HEK293 (cell line): ENCODE results near the gene CCDC51.

Experiments used
- CTCF ChIP-seq: fragments of 450-650 bp; formaldehyde crosslinking; IDR thresholded peaks from 2 replicates; pipeline ENCODE4 v1.5.1; 2016; ENCODE audit warnings: missing biosample characterization, missing genetic modification characterization
- REST ChIP-seq: fragments of 450-650 bp; formaldehyde crosslinking; IDR thresholded peaks from 2 replicates; pipeline ENCODE4 v1.5.1; 2016; ENCODE audit warnings: missing biosample characterization, missing genetic modification characterization
- SCRT2 ChIP-seq: fragments of 450-650 bp; formaldehyde crosslinking; IDR thresholded peaks from 2 replicates; pipeline ENCODE4 v1.5.1; 2016; ENCODE audit warnings: missing biosample characterization, missing genetic modification characterization
- ZBTB8A ChIP-seq: fragments of 450-650 bp; formaldehyde crosslinking; IDR thresholded peaks from 2 replicates; pipeline ENCODE4 v1.5.1; 2016; ENCODE audit warnings: missing biosample characterization, missing genetic modification characterization
- ZNF239 ChIP-seq: fragments of 450-650 bp; formaldehyde crosslinking; IDR thresholded peaks from 2 replicates; pipeline ENCODE4 v1.5.1; 2016; ENCODE audit warnings: missing biosample characterization, missing genetic modification characterization
- ZNF416 ChIP-seq: fragments of 450-650 bp; formaldehyde crosslinking; IDR thresholded peaks from 2 replicates; pipeline ENCODE4 v1.5.1; 2016; ENCODE audit warnings: missing biosample characterization, missing genetic modification characterization
- ZNF501 ChIP-seq: fragments of 450-650 bp; formaldehyde crosslinking; IDR thresholded peaks from 2 replicates; pipeline ENCODE4 v1.5.1; 2016; ENCODE audit warnings: missing biosample characterization, missing genetic modification characterization
- ZNF560 ChIP-seq: fragments of 450-650 bp; formaldehyde crosslinking; IDR thresholded peaks from 2 replicates; pipeline ENCODE4 v1.5.1; 2017; ENCODE audit warnings: missing biosample characterization, missing genetic modification characterization, borderline replicate concordance
- TF ChIP-seq, protein P1 (sequence below): fragments of 450-650 bp; formaldehyde crosslinking; IDR thresholded peaks from 2 replicates; pipeline ENCODE4 v1.5.1; 2016; ENCODE audit warnings: missing biosample characterization, missing genetic modification characterization
- TF ChIP-seq, protein P2 (sequence below): fragments of 450-650 bp; formaldehyde crosslinking; IDR thresholded peaks from 2 replicates; pipeline ENCODE4 v1.5.1; 2017; ENCODE audit warnings: missing biosample characterization, missing genetic modification characterization

- no peak for TF ChIP-seq ZNF416 (tag by site-specific recombination)
- TF ChIP-seq, protein P1, sequence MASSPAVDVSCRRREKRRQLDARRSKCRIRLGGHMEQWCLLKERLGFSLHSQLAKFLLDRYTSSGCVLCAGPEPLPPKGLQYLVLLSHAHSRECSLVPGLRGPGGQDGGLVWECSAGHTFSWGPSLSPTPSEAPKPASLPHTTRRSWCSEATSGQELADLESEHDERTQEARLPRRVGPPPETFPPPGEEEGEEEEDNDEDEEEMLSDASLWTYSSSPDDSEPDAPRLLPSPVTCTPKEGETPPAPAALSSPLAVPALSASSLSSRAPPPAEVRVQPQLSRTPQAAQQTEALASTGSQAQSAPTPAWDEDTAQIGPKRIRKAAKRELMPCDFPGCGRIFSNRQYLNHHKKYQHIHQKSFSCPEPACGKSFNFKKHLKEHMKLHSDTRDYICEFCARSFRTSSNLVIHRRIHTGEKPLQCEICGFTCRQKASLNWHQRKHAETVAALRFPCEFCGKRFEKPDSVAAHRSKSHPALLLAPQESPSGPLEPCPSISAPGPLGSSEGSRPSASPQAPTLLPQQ (tag by site-specific recombination): no peak
- TF ChIP-seq ZBTB8A: no peak
- TF ChIP-seq CTCF (tag by site-specific recombination): no peak
- TF ChIP-seq, protein P2, sequence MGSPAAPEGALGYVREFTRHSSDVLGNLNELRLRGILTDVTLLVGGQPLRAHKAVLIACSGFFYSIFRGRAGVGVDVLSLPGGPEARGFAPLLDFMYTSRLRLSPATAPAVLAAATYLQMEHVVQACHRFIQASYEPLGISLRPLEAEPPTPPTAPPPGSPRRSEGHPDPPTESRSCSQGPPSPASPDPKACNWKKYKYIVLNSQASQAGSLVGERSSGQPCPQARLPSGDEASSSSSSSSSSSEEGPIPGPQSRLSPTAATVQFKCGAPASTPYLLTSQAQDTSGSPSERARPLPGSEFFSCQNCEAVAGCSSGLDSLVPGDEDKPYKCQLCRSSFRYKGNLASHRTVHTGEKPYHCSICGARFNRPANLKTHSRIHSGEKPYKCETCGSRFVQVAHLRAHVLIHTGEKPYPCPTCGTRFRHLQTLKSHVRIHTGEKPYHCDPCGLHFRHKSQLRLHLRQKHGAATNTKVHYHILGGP (tag by site-specific recombination): no peak
- TF ChIP-seq SCRT2 (tag by site-specific recombination): no peak
- no peak for TF ChIP-seq ZNF239 (tag by site-specific recombination)
- no peak for TF ChIP-seq REST (tag by site-specific recombination)
- TF ChIP-seq ZNF501: no peak
- TF ChIP-seq ZNF560 (tag by site-specific recombination): no peak
These were observed 52.3 kb downstream of the CCDC51 start for GRCh38 chr3:48387634-48388033.
